ENCODE data around the gene KCNC1.

KCNC1 gene

DNA sequence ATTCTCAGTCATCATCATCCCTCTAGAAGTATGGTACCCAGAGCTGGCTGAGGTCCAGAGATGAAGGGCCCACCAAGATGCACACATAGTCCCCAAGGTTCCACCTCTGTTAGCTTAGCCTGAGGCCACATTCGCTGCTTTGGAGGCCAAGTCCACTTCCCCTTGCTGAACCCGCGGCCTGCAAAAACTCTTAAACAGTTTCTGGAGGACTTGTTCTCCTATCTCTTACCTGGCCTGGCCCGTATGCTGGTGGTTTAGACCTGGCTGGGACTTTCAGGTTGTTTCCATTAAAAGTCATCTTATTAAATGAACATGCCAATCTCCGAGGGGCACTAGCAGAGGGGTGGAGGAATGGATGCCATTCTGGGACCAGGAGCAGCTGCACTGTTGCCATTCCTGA, 64.6 kb downstream of the KCNC1 start:
- DNase-seq: no peak

DNA sequence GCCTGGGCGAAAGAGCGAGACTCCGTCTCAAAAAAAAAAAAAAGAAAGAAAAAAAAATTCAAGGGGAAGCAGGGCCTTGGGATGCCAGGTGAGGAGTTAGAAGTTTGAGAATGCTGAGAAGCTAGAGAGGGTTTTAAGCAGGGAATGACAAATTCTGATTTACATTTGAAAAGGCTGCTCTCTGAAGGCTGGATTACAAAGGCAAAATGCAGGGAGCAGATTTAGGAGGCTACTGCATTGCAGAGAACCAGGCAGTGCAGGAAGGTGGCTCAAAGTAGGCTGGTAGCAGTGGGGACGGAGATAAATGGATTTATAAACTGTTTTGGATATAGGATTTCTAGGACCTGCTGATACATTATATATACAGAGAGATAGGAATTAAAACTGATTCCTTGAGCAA, 66.6 kb downstream of the KCNC1 start:
- DNase-seq: no peak

DNA sequence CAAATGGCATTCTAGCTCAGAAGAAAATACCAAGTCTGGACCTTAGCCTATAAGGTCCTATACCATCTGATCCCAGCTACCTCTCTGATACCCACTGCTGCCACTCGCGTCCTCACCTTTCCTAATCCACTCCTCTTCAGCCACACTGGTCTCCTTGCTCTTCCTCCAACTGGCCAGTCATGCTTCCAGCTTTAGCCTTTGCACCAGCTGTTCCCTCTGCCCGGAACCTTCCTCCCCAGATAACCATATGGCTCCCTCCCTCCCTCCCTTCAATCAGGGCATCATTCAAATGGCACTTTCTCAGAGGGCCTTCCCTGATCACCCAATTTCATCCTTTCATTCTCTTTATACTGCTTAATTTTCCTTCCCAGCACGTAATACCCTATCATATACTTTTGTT, 67.9 kb downstream of the KCNC1 start:
- DNase-seq: no peak

DNA sequence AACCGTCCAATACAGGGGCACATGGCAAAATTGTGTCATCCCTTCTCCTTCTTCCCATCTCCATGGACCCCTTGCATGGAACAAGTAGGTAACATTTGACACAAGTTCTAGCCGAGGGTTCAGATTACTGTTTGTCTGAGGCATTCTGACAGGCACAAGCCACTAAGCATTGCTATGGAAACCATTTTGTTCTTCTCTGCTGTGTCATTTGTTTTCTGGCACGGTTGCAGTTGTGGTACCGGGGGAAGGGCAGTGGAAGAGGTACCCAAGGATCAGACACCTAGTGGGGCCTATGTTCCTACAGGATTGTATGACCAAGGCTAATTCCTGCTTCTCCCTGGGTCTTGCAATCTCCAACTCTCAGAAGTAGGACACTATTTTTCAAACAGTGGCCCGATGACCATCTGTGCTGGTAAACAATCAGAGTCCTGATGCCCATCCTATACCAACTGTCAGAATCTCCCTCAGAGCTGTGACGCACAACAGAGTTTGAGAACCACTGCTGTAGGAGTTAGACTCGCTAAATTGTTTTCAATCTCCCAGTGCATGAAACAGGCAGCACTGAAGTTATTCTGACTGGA, 69.3 kb downstream of the KCNC1 start:
- no peak for DNase-seq

DNA sequence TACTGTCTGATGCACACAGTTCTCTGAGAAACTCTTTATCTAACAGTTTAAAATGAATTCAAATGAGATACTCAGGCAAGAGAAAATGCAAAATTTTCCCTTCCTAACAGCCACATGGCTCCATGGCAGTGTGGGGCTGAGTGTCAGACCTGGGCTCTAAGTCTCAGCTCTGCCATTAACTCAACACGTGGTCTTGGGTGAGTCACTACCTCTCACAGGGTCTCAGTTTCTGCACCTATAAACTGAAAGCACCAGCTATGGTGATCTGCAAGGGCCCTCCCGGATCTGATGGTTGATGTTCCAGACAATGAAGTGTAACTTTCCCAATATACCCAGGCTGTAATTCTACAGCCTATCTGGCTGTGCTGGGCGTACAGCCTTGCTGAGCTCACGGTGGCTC, 70.5 kb downstream of the KCNC1 start:
- DNase-seq: no peak

DNA sequence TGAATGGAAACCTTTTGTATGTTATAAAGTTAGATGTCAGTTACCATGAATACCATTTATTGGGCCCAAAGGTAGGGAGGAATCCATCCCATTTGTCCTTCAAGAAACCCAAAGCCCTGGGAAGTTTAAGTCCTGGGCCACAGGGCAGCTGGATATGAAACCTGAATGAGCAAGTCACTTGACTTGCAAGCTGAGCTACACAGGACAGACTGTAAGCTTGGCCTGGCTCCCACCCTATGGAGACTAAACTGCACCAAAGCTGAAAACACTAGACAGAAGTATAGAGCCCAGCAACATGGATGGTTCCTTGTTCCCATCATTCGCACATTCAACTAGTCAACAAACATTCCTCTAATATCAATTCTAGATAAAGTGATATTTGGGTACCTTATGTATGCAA, 71.3 kb downstream of the KCNC1 start:
- no peak for DNase-seq

DNA sequence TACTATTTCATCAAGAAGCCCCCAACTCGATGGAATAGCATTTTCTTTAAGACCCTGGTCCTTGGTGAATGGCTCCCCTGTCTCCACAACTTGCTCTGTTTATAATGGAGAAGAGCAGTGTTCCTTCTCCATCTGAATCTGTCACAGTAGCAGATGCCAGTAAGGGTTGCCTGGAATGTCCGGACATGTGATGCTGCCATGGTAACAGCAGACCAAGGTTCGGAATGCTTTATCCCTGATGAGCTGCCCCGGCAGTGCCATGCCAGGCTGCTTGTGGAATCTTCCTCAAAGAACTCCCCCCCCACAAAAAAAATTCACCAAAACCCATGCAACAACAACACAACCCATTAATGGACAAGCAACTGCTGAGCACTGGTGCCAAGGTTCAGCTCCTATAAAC, 72.5 kb downstream of the KCNC1 start:
- no peak for DNase-seq

DNA sequence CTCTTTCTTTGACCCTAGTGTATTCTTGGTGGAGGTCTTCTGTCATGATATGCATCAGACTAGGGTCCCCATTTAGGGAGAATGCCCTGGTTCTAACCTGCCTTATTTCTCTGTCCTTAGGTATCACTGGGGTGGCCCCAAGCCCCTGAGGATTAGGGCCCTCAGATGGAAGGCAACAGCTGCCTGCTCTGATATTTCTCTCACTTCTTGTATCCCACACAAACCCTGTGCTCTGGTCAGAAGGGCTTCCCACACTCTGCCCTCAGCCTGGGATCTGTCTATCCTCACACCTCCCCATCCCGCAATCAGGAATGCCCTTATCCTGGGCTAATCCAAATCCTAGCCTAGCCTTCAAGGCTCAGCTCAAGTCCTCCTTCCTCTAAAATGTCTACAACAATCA, 75.5 kb downstream of the KCNC1 start:
- no peak for DNase-seq

DNA sequence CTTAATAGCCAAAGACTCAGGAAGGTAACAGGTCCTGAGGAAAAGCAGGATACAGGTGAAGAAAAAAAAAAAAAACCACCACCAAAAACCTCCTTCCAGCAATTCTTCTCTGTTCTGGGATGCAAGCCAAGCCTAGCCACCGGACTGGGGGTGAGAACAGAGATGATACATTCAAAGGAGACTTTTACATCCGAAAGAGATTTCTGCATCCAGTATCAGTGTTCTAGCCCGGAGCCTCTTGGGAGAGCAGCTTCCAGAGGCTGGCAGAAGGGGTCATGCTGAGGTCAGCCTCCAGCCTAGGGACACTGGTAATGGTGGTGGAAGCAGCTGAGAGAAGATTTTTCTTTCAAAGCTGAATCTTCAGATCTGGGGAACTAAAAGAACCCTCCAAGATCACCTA, 76.2 kb downstream of the KCNC1 start:
- no peak for DNase-seq

DNA sequence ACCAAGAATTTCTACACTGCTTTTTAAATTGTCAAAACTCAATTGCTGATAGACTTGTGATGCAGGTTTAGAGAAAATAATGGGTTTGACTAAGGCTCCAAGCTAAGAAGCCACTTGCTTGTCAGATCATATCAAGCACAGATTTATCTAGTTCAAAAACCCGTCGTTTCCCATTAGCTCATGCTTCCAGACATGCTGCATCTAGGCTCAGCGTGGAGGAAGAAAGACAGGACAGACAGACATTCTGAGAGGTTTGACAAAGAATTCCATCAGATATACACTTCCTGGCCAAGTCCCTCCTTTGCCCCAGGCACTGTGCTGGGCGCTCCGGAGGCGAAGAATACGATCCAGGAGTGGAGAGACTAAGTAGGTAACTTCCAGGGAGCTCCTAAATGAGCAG, 76.8 kb downstream of the KCNC1 start:
- DNase-seq: no peak

DNA sequence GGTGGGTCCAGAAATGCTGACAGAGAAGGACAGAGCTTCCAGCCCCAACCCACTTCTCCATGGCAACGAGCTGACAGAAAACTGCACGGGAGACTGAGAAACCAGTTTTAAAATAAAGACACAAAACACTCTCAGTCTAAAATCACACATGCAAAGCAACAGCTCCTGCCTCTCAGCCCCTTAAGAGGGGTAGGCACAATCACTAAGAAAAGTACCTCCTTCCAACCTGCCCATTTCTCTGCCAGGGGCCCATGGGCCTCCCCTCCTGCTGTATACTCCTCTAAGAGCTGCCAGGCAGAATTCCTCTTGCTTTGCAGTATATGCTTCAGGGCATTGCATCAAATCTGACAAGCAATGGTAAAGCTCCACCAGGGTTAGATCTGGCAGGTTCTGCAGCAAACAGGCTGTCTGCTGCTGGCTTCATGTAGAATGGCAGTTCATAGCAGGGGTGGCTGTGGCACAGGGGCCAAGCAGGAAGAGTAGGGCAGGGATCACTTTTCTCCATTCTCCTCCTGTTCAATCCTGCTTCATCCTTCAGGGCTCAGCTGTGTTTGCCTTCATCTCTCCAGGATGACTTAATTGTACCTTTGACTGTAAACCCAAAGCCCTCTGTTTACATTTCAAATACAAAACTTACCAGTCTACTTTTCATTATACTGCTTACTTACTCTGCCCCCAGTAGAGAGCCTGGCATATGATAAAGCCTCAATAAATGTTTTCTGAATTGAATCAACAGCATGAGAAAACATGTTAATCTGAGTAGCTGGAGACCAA, 77.7 kb downstream of the KCNC1 start:
- no peak for DNase-seq

DNA sequence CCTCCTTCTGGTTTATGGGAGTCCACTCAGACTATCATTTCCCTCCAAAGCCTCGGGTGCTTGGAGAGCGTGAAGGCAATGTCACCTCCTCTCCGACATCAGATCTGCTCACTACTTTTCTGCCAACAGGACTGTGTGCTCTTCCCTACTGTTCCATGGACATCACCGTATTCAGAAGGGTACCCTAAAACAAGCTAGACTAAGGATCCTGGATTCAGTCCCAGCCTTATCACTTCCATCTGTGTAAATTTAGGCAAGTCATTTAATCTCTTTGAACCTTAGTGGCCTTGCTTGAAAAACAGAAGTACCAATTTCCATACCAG, 78.2 kb downstream of the KCNC1 start:
- DNase-seq: no peak

DNA sequence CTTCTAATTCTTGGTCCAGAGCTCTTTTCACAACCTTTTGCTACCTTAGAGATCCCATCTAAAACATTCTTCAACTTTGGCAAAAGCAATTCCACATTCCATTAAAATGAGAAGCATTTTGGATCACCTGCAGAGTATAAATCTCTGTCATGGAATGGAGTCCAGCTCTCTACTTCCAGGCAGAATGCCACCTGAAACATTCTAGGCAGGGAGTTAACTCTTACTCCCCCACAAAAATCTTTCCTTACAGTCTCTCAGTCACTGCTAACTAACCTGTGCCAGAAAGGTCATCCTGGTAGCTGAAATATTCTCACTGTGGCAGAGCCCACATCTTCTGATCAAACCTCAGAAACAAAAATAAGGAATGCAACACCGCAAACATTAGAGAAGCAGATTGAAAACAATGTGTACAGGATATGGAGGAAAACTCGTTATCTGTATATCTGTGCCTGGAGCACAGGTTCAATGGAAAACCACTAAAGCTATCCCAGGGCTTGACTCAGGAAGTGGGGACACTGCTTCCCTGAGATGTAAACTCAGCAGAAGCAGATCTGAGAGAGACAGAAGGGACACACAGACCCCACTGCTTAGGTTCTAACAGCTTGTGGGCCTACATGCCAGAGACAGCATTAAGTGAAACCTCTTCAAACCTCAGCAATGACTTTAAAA, 78.9 kb downstream of the KCNC1 start:
- peak; percentile 47 for DNase-seq

DNA sequence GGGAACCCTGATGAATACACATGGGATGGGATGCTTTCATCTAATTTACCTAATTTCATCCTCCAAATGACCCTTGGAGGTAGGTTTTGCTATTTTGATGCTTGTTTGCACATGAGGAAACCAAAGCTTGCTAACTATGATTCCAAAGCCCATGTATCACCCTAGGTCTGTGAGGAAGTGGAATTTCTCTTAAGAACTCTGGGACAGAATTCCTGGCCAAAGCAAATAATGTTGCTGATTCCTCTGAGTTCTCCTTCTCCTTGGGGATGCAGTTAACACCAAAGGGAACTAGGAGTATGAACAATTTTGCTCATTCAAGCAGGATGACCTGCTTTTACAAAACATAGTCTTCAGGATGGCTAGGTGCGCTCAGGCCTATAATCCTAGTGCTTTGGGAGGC, 80.0 kb downstream of the KCNC1 start:
- no peak for DNase-seq

DNA sequence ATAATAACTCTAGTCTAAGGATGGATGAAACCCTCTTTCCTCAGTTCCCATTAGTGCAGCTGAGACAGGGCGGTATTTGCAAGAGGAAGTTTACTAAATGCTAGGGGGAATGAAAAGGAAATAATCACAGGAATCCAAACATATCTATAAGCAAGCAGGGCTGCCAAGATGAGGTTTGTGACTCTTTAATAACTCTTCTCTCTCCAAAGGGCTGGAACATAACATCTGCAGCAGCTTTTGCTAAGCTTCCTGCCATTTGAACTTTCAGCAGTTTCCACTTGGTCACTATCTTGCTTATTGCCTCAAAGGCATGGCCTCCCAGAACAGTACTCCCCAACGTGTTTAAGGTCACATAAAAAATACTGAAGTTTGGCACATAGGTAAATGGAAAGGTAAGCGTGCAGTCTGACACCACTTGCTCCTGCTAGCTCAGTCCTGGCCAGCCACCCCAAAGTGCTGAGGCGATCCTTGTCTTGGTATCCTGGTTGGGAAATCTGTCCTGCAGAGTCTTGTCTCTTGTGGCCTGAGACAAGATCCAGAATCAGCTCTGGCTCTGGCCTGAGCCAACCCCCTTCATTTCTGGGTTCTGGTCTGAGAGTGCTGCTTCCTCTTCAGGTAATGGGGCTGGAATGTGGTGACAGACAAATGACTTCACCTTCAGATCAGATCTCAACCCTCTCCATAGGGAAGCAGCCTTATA, 81.8 kb downstream of the KCNC1 start:
- DNase-seq: no peak

DNA sequence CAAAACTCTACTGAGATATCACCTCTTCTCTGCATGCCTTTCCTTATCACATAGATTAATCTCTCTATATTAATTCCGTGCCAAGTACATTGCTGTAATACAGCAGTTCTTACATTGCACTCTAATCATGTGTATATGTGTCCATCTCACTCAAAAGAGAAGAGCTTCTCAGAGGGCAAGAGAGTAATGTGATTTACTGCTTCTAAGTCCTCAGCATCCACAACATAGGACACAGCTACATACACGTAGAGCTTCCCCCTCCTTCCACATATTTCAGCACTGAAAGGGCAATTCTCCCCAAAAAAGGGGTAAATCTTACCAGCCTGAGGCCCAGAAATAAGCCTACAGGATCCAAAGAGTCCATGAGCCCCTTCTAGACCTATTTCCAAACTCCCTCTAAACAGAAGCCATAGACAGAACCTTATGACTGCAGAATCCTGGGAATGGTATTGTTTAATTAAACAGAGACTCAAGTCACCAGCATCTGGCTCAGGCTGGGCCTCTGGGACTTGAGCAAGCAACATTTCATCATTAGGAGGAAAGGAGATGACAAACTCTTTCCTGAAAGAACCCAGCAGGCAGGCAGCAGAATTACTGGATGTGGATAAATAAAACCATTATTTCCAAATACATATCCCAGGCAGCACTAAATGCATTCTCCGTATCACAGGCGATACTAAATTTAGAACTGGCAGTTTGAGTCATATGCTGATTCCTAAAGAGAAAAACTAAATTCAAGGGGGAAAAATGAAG, 87.2 kb downstream of the KCNC1 start:
- DNase-seq: no peak

DNA sequence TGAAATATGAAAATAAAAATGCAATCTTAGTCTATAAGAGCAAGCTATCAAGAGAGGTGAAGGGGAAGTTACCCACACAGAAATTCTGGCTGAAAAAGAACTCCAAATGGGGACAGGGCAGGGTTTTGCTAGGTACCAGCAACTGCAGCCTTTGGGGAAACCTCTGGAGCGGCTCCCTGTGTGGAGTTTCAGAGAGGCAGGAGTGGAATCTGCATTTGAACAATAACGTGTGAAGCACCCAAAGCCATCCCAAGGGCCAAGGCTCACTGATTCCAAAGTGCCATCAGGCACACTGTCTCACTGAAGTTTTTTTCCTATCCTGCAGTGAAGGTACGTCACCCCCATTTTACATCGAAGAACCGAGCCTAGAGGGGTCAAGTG, 87.8 kb downstream of the KCNC1 start:
- DNase-seq: no peak

DNA sequence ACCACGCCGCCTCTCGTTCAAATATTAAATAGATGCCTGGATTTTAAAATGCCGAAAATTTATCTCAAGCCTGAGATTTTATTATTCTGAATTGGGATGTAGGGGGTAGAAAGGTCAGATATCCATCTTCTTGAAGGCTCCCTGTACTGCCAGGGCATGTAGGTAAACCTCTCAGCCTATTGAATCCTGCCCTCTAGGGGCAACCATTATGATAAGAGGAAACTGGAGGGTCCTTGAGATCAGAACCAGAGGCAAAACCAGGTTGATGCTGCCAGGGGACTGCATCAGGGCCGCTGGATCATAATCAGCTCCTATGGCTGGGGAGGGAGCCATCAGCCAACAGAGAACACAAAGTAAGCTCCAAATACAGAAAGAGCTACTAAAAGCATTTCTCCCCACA, 92.4 kb downstream of the KCNC1 start:
- DNase-seq: no peak

DNA sequence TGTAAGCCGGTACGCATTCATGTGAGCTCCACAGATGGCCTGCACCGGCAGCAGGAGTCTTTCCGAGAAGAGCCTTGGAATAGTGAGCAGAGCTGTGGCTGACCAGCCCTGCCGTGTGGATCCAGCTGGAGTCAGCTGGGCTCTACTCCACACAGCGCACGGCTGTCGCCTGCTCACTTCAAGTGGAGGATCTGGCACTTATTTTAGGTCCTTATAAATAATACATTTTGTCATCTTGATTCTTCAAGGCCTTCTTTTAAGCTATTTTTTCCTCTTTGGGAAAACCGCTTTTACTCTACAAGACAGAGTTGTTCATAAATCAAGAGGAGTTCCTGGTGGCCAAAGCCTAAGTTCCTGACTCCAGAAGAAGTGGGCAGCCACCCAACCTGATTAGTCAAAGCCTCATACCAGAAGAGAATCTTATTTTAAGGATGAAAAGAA, 93.8 kb downstream of the KCNC1 start:
- no peak for DNase-seq

DNA sequence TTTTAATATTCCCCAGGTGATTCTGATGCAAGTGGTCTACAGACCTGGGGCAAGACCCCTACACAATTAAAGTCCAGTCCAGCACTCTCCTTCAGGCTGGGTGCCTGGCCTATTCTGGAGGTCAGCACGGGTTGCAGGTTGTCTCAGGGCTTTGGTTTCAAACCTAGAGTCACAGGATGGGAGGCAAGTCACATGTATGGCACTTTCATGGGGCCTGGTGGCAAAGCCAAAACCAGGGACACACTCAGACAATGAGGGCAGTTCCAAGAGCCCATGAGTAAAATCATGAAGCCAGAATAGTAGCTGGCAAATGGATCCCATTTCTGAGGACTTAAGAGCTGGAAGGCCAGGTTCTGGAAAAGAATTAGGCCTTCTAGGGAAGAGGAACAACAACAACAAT, 96.6 kb downstream of the KCNC1 start:
- no peak for DNase-seq

DNA sequence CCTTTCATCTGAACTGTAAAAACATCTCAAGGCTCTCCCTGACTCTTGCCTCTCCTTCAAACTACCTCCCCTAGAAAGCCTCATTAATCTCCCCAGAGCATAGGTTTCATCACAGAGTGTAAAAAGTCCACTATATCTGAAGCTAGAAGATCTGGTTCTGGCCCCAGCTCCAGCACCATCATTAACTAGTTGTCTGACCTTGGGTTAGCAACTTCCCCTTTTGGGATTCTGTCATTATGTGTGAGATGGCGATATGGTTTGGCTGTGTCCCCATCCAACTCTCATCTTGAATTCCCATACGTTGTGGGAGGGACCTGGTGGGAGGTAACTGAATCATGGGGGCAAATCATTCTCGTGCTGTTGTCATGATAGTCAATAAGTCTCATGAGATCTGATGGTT, 97.3 kb downstream of the KCNC1 start:
- no peak for DNase-seq
